Measurements from ENCODE around the gene DOC2B.

Gene DOC2B

GRCh38 chr17:156094-156621 lies 25.3 kb downstream of the DOC2B start:
- no peak overlapping the region for H3K4me3 ChIP-seq (ENCODE audit: control insufficient read depth, low read depth, low read length)
- TF ChIP-seq CTCF (conservative IDR thresholded peaks at IDR 0.05; ENCODE audit: control insufficient read depth, insufficient read depth, low read depth, low read length): no peak
- DNase-seq (ENCODE audit: low read depth): no peak

GRCh38 chr17:155576-155975 lies 25.9 kb downstream of the DOC2B start:
- no peak for DNase-seq (ENCODE audit: low read depth)
- no peak overlapping the region for H3K4me3 ChIP-seq (ENCODE audit: control insufficient read depth, low read depth, low read length)
- TF ChIP-seq CTCF (conservative IDR thresholded peaks at IDR 0.05; ENCODE audit: control insufficient read depth, insufficient read depth, low read depth, low read length): no peak

GRCh38 chr17:153851-154250 lies 27.6 kb downstream of the DOC2B start:
- no peak overlapping the region for H3K4me3 ChIP-seq (ENCODE audit: control insufficient read depth, low read depth, low read length)
- no peak for DNase-seq (ENCODE audit: low read depth)
- TF ChIP-seq CTCF (conservative IDR thresholded peaks at IDR 0.05; ENCODE audit: control insufficient read depth, insufficient read depth, low read depth, low read length): no peak

- TF ChIP-seq CTCF (conservative IDR thresholded peaks at IDR 0.05; ENCODE audit: control insufficient read depth, insufficient read depth, low read depth, low read length): no peak
- no peak for DNase-seq (ENCODE audit: low read depth)
- no peak overlapping the region for H3K4me3 ChIP-seq (ENCODE audit: control insufficient read depth, low read depth, low read length)
These were observed 28.5 kb downstream of the DOC2B start for GRCh38 chr17:152860-153420.

GRCh38 chr17:151886-152859 lies 29.3 kb downstream of the DOC2B start:
- no peak for TF ChIP-seq CTCF (conservative IDR thresholded peaks at IDR 0.05; ENCODE audit: control insufficient read depth, insufficient read depth, low read depth, low read length)
- H3K4me3 ChIP-seq (ENCODE audit: control insufficient read depth, low read depth, low read length): no peak overlapping the region
- DNase-seq (ENCODE audit: low read depth): no peak

GRCh38 chr17:151004-151403 lies 30.4 kb downstream of the DOC2B start:
- TF ChIP-seq CTCF (conservative IDR thresholded peaks at IDR 0.05; ENCODE audit: control insufficient read depth, insufficient read depth, low read depth, low read length): no peak

More at GRCh38 chr17:151004-151403, 30.4 kb downstream of the DOC2B start:
- no peak for DNase-seq (ENCODE audit: low read depth)
- no peak overlapping the region for H3K4me3 ChIP-seq (ENCODE audit: control insufficient read depth, low read depth, low read length)

Data from fibroblast of mammary gland (primary cell).